Left colon (tissue), 2 donors: ENCODE measurements around the gene ACP2. TPM values are rescaled to one million over a fixed set of nuclear protein-coding genes. Genes with fewer than 3 reads are reported as not detected.
"Not testable (repeated sequence)": the region's sequence is repeated elsewhere in the genome, so short reads cannot be mapped to it uniquely, and the experiment has no call there.

ENCODE experiments used
- ATAC-seq: fragments of 200-7000 bp; cut with Tn5 transposase; one replicate; pipeline ENCODE4 v1.9.1; 2020; ENCODE audit warnings: mild to moderate bottlenecking, moderate library complexity
- DNase-seq, 2 donors: peaks; one replicate each; pipeline ENCODE4 v3.0.0-alpha.2; 2020
- intact Hi-C, 2 donors: fragments of 100-400 bp; cut with DNase I in 1 of 2; cut with micrococcal nuclease in 1 of 2; formaldehyde crosslinking; loops; one replicate each; pipeline versions ENCODE4 v1.11.2 to v1.14.0; 2022; cut with DNase I, micrococcal nuclease
- total RNA-seq, 2 donors: library from RNA; stranded (reverse); fragmentation: NEBNext Ultra II Directional; extraction: Animal tissue kit (Norgen Biotek cat#: 25700); gene quantifications; one replicate each; pipeline ENCODE4 v1.2.1, GENCODE V29; 2021
- donor health status: DM: no; HTN: no; CAD: no.
- donor health status: DM: yes; HTN: yes; CAD: no.

The ACP2 gene
- total RNA-seq, 2 donors from 2014 or later = 47.8 to 53.5 TPM

DNA sequence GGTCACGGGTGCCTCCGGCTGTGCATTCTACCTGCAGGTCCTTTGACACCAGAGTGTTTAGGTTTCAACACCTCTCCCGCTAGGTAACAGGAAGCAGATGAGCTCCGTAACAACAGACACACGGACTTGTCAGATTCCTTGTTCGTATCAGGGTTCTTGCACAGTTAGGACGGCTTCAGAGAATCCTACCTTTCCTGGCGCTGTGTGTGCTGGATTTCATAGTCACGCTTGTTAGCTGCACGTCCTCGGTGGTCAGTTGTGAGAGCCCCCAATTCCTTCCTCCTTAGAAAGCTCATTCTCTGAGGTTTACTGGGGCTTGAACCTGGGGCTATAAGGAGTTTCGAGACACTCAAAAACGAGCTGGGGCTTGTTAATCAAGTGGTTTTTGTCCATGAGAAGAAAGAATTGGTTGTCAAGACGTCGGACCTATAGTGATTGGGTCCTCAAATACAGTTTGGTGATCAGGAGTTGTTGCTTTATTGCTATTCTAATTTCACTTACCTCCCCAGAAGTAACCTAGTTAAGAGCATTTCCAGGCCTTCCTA lies 33.2 kb downstream of the ACP2 start:
- DNase-seq (no peak), ATAC-seq (no peak)
- intact Hi-C loops = no loop called here

DNA sequence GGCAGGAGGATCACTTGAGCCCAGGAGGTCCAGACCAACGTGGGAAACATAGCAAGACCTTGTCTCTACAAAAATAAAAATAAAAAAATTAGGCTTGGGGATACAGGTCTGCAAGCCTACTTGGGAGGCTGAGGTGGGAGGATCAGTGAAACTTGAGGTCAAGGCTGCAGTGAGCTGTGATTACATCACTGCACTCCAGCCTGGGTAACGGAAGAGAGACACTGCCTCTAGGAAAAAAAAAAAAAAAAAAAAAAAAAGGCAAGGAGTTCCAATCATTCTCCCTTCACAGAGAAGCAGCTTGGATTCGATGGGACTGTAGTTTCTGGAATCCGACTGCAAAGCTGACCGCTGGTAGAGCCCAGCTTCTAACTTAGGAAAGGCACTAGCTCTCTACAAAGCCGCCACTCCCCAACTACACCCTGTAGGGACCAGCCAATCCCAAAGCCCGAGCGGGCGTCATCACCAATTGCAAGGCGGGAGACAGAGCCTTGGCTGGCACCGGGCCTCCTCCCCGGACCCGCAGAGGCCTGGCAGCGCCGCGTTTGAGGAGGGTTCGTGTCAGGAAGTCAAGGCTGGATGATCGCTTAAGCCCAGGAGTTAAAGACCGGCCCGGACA lies 34.6 kb downstream of the ACP2 start:
- ATAC-seq = peak; percentile 84
- intact Hi-C loops = no loop called here
- DNase-seq = peak; percentile 93 to 97

DNA sequence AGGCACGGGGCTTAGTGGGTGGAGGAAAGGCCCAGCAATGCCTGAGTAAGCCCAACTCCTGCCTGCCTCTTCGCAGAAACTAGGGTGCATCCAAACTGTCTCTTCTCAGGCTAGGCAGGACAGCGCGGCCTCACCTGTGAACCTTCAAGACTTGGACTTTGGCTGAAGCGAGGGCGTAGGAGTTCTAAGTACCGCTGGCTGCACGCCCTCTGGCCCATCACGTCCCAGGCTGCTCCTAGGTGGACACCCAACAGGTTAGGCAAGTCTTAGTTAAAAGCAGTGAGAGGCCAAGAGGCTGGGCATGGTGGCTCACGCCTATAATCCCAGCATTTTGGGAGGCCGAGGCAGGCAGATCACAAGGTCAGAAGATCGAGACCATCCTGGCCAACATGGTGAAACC lies 35.7 kb downstream of the ACP2 start:
- DNase-seq (peak in 1 of 2 donors; percentile 40), ATAC-seq (no peak)
- intact Hi-C loops = no loop called here

DNA sequence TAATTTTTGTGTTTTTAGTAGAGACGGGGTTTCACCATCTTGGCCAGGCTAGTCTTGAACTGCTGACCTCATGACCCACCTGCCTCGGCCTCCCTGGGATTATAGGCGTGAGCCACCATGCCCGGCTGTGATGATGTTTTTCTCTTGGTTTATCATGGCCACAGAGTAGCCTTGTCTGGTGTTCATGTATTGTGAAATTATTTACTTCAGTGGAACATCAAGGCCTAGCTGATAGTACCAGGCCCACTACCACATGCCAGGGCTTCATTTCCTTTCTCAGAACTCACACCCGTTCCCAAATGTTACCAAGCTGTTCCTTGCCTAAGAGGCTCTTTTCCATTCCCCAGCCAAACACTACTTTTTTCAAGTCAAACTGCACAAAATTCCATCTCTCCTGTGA lies 40.0 kb downstream of the ACP2 start:
- DNase-seq = no peak
- no peak for ATAC-seq

DNA sequence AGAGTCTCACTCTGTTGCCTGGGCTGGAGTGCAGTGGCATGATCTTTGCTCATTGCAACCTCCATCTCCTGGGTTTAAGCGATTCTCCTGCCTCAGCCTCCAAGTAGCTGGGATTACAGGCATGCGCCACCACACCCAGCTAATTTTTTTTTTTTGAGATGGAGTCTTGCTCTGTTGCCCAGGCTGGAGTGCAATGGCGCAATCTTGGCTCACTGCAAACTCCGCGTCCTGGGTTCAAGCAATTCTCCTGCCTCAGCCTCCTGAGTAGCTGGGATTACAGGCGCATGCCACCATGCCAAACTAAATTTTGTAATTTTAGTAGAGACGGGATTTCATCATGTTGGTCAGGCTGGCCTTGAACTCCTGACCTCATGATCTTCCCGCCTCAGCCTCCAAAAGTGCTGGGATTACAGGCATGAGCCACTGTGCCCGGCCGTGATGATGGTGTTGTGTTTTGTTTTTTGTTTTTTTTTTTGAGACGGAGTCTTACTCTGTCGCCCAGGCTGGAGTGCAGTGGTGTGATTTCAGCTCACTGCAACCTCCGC lies 40.5 kb downstream of the ACP2 start:
- ATAC-seq, DNase-seq, intact Hi-C loops: not testable (repeated sequence)

More for the DNA sequence above, 40.0 kb downstream of the ACP2 start:
- intact Hi-C loops = no loop called here

DNA sequence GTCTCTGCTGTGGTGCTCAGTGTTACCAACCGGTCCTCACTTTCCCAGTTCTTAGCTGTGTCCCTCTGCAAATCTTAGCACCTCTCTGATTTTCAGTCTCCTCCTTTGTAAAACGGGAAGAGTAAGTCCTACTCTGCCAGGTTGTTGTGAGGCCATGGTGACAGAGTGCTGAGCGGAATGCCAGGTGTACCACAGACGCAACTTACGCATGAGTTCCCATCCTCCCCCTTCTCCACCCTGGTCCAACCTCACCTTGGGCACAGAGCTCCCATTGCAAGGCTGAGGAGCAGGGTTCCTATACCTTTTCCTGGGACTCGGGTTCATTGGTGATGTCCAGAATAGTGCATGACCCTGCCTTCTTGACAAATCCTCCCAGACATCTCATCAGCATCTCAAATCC lies 41.2 kb downstream of the ACP2 start:
- DNase-seq = no peak
- intact Hi-C loops = no loop called here
- ATAC-seq = no peak

- ATAC-seq, DNase-seq, intact Hi-C loops: not testable (repeated sequence)
These were observed 42.0 kb downstream of the ACP2 start for GRCh38 chr11:47206577-47206976.

DNA sequence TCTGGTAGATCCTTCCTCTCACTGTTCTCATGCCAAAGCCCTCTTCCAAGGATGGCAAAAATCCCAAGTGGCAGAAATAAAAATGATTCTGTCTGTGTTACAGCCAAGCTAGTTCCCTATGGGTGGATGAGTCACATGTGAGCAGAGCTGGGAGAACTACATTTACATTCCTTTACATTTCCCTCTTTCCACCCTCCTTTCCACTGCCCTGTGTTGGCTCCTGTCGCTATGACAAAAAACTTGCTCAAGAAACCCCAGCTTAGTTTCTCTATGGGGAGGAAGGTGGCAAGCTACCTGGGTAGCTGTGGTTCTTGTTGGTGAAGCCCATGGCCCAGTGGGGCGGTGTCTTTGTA lies 44.0 kb downstream of the ACP2 start:
- intact Hi-C loops = no loop called here
- DNase-seq (no peak), ATAC-seq (no peak)

DNA sequence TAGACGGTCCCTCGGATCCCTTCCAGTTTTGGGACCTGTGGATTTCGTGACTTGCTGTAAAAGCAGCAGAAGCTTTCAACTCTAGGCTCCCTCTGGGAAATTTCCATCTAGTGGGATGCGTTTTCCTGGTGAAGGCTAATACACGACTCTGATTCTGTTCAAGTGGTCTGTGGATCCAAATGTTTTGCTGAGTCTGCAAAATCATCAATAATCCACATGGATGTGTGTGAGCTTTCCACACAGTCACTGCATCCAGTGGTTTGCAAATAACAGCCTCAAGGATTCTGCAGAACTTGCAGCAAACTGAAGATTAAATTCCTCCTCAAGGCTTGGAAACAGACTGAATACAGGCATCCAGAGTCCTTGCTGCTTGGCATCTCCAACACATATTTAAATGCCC lies 46.0 kb downstream of the ACP2 start:
- no peak for ATAC-seq
- intact Hi-C loops = no loop called here

GRCh38 chr11:47201015-47201414 lies 47.6 kb downstream of the ACP2 start:
- intact Hi-C loops = no loop called here
- DNase-seq (no peak), ATAC-seq (no peak)

More for the DNA sequence above, 46.0 kb downstream of the ACP2 start:
- no peak for DNase-seq

DNA sequence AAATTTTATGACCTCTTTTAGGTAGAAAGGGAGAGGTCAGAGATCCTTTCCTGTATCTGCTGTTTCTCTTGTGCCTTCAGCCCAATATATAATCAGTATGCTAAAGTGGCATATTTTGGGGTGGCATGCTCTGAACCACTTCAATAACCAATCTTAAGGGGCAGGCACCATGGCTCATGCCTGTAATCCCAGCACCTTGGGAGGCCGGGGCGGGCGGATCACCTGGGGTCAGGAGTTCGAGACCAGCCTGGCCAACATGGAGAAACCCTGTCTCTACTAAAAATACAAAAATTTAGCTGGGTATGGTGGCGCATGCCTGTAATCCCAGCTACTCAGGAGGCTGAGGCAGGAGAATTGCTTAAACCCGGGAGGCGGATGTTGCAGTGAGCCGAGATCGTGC lies 50.5 kb downstream of the ACP2 start:
- intact Hi-C loops = not testable (repeated sequence)

GRCh38 chr11:47192111-47192510 lies 56.5 kb downstream of the ACP2 start:
- DNase-seq (no peak), ATAC-seq (no peak)
- intact Hi-C loops = no loop called here

More for the DNA sequence above, 50.5 kb downstream of the ACP2 start:
- DNase-seq, ATAC-seq: not testable (repeated sequence)

DNA sequence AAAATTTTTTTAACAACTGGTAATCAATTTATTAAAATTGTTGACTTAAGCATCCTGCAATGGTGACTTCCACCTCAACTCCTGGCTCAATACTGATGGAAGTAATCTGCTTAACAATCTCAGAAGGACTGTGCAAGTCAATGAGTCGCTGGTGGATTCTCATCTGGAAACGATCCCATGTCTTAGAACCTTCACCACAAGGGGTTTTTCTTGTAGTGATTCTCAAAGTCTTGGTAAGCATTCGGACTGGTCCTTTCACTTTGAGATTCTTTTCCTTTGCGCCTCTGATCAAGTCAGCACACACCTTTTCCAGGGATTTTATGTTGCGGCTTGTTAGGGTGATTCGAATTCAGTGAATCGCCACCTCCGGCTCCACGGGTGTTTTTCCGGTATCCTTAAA lies 57.5 kb downstream of the ACP2 start:
- ATAC-seq, DNase-seq, intact Hi-C loops: not testable (repeated sequence)

Other genes starting within 250 kb of the ACP2 start
- gene ARFGAP2, start 71.9 kb downstream of the ACP2 start, total RNA-seq = 10 to 100 TPM; 81.5 to 85.4 TPM
- gene PACSIN3, start 62.4 kb downstream of the ACP2 start, total RNA-seq = 1 to 10 TPM; 2.2 to 7.1 TPM
- 10 to 100 TPM; 24.7 to 37.7 TPM for gene DDB2, start 33.8 kb downstream of the ACP2 start, total RNA-seq
- gene NR1H3, start 9.2 kb upstream of the ACP2 start, total RNA-seq = 10 to 100 TPM; 52.1 to 58.2 TPM
- 10 to 100 TPM; 50.8 to 61.6 TPM for gene MADD, start 21.3 kb upstream of the ACP2 start, total RNA-seq
- not detected for gene MYBPC3, start 103.9 kb upstream of the ACP2 start, total RNA-seq
- gene SPI1, start 129.7 kb upstream of the ACP2 start, total RNA-seq = 10 to 100 TPM in 1 of 2 donors, 1 to 10 TPM in 1; 5.0 to 15.8 TPM
- gene SLC39A13, start 159.8 kb upstream of the ACP2 start, total RNA-seq = 10 to 100 TPM; 17.9 to 20.2 TPM
- 10 to 100 TPM; 74.8 to 82.5 TPM for gene PSMC3, start 177.6 kb upstream of the ACP2 start, total RNA-seq
- under 1 TPM; 0.61 to 0.70 TPM for gene RAPSN, start 200.3 kb upstream of the ACP2 start, total RNA-seq